Vagina (tissue), 2 donors: ENCODE measurements around the gene BLVRB.

Experiments
- POLR2A ChIP-seq, 2 donors: fragments of 450-650 bp; IDR thresholded peaks; one replicate each; pipeline ENCODE4 v1.6.1; 2017; ENCODE audit warnings: antibody characterized with exemption in 2 of 2, mild to moderate bottlenecking in 2 of 2, moderate library complexity in 2 of 2
- POLR2AphosphoS5 ChIP-seq, 2 donors: sonication (generic); formaldehyde crosslinking; IDR thresholded peaks; one replicate each; pipeline ENCODE4 v1.9.0; 2017; ENCODE audit warnings: antibody characterized with exemption in 2 of 2, mild to moderate bottlenecking in 2 of 2, low read depth in 1 of 2; ENCODE audit not compliant: insufficient read depth in 1 of 2

DNA sequence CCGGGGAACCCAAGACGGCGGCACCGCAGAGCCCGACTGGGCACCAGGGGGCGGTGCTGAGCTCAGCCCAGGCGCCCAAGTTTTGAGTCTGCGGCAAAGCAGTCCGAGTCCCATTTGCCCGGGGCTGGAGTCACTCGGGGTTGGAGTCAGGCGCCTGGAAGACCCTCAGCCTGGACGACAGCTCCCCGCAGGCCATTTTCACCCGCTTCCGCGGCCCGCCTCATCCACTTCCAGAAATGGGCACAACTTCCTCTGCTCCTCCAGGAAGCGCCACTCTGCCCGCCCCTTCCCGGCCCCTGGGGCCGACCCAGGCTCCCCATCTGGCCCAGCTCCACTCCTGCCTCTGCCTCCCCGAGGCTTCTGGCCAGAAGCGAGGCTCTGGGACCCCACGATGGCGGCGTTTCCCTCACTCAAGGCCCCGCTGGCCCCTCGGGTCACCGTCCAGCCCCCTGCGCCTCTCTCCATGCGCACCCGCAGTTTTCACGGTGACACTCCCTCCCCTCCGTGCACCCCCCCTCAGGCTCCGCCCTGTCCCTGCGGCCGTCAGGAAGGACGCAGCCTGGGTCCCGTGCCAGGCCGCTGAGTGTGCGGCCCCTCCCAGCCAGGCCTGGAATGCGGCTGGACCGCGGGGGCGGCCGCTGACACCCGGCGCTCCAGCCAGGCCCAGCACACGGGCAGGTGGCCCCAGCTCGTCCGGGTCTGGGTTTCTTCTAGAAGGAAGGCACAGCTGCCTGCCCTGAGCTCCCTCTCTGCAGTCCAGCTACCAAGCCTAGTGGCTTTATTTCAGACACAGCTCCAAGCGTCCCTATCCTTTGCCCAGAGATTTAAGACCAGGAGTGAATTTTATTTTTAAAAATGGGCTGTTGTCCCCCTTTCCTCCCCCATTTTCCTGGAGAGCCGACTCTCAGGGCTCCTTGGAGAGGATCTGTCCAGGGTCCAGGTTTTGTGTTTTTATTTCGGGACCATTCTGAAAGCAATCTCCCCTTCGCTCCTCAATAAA is 44.5 kb downstream of the BLVRB start:
- TF ChIP-seq POLR2AphosphoS5 (IDR thresholded peaks at IDR 0.05; ENCODE audit: insufficient read depth in 1 of 2, low read depth in 1 of 2), result peak; percentile 84 to 99
- peak in 1 of 2 donors; percentile 68 for TF ChIP-seq POLR2A (IDR thresholded peaks at IDR 0.05)
